Measurements from ENCODE around the gene YPEL2. TPM values are rescaled to one million over a fixed set of nuclear protein-coding genes. Genes with fewer than 3 reads are reported as not detected.

YPEL2 gene
- total and polyA plus RNA-seq, 2 donors (not counting 1 experiment from before 2014, with no cell fraction given), result 4.8 to 7.8 TPM

DNA sequence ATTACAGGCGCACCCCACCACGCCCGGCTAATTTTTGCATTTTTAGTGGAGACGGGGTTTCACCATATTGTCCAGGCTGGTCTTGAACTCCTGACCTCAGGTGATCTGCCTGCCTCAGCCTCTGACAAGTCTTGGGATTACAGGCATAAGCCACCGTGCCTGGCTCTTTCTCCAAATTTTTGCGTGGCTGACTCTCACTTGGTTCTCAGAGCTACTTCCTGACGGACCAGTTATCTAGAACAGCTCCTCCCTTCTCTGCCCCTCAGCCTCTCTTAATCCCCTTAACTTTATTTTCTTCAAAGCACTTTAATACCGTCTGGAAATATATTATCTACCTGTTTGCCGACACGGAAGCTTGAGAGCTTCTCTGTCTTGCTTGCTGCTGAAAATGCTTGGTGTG lies 4.2 kb downstream of the YPEL2 start:
- Histone ChIP-seq H3K9me3 (ENCODE audit: control insufficient read depth, insufficient read depth, low read depth, low read length) (no peaks in the 10 kb centered on the region), H3K4me2 (ENCODE audit: extremely low read depth, insufficient read depth, low read length) (no peak overlapping the region), H3K79me2 (ENCODE audit: control insufficient read depth, insufficient read depth, low read length) (no peaks in the 10 kb centered on the region), H3K36me3 (ENCODE audit: control insufficient read depth, insufficient read depth, low read length) (no peaks in the 10 kb centered on the region), H3K9ac (ENCODE audit: insufficient read depth, low read length) (no peak overlapping the region), H3K27ac (ENCODE audit: insufficient read depth, low read length) (no peak overlapping the region), H3K4me3 (replicated peaks in 1 of 4; ENCODE audit: control extremely low read depth in 1 of 4, insufficient read depth in 1 of 4, low read depth in 3 of 4, low read length in 4 of 4) (no peak overlapping the region), H3K4me1 (ENCODE audit: control insufficient read depth, extremely low read depth, insufficient read depth, low read length) (peaks cover 2% of the 10 kb centered on the region), H4K20me1 (ENCODE audit: control insufficient read depth, extremely low read depth, insufficient read depth, low read length) (no peaks in the 10 kb centered on the region), H3K27me3 (ENCODE audit: control insufficient read depth, insufficient read depth, low read length) (peaks cover 11% of the 10 kb centered on the region), H2AFZ (ENCODE audit: low read length) (no peak overlapping the region)
- no peak for DNase-seq (ENCODE audit: low read depth in 2 of 2)
- TF ChIP-seq EZH2 (IDR thresholded peaks at IDR 0.05; ENCODE audit: low read length, missing control alignments), result no peak
- TF ChIP-seq, protein P1, sequence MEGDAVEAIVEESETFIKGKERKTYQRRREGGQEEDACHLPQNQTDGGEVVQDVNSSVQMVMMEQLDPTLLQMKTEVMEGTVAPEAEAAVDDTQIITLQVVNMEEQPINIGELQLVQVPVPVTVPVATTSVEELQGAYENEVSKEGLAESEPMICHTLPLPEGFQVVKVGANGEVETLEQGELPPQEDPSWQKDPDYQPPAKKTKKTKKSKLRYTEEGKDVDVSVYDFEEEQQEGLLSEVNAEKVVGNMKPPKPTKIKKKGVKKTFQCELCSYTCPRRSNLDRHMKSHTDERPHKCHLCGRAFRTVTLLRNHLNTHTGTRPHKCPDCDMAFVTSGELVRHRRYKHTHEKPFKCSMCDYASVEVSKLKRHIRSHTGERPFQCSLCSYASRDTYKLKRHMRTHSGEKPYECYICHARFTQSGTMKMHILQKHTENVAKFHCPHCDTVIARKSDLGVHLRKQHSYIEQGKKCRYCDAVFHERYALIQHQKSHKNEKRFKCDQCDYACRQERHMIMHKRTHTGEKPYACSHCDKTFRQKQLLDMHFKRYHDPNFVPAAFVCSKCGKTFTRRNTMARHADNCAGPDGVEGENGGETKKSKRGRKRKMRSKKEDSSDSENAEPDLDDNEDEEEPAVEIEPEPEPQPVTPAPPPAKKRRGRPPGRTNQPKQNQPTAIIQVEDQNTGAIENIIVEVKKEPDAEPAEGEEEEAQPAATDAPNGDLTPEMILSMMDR (conservative IDR thresholded peaks at IDR 0.05 in 1 of 2, IDR thresholded peaks at IDR 0.05 in 1 of 2; ENCODE audit: low read depth in 1 of 2, low read length in 2 of 2), result no peak

DNA sequence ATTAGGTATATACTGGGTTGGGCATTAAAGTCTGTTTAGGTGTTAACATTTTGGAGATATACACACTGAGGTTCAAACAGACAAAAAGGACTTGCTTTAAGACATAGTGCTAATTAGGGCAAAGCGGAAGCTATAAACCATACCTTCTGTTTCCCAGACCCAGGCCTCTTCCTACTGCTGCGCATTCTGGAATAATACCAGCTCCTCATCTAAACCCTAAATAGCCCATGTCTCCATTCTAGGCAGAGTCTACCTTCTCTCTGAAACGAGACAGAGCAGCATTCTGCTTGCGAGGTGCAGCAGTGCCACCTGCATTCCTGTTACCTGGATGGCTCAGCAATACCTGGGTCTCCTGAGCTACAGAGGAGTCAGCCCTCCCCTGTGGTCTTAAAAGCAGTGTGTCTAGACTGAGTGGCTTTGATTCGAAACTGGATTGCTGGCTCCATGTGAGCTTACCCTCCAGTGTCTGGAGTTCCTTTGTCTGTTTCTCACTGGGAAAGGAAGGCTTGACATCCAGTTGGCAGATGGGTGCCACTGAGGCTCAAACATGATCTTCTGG lies 6.4 kb downstream of the YPEL2 start:
- TF ChIP-seq, protein P1 (conservative IDR thresholded peaks at IDR 0.05 in 1 of 2, IDR thresholded peaks at IDR 0.05 in 1 of 2; ENCODE audit: low read depth in 1 of 2, low read length in 2 of 2), result no peak
- no peak for TF ChIP-seq EZH2 (IDR thresholded peaks at IDR 0.05; ENCODE audit: low read length, missing control alignments)
- H3K4me3 ChIP-seq (replicated peaks in 1 of 4; ENCODE audit: control extremely low read depth in 1 of 4, insufficient read depth in 1 of 4, low read depth in 3 of 4, low read length in 4 of 4), result no peak overlapping the region
- no peak overlapping the region for H3K4me2 ChIP-seq (ENCODE audit: extremely low read depth, insufficient read depth, low read length)
- H3K27ac ChIP-seq (ENCODE audit: insufficient read depth, low read length), result no peak overlapping the region
- H3K9me3 ChIP-seq (ENCODE audit: control insufficient read depth, insufficient read depth, low read depth, low read length), result no peaks in the 10 kb centered on the region
- H4K20me1 ChIP-seq (ENCODE audit: control insufficient read depth, extremely low read depth, insufficient read depth, low read length), result no peaks in the 10 kb centered on the region
- H3K9ac ChIP-seq (ENCODE audit: insufficient read depth, low read length), result no peak overlapping the region
- no peaks in the 10 kb centered on the region for H3K79me2 ChIP-seq (ENCODE audit: control insufficient read depth, insufficient read depth, low read length)
- no peak overlapping the region for H2AFZ ChIP-seq (ENCODE audit: low read length)
- H3K27me3 ChIP-seq (ENCODE audit: control insufficient read depth, insufficient read depth, low read length), result peaks cover 12% of the 10 kb centered on the region
- no peak for DNase-seq (ENCODE audit: low read depth in 2 of 2)
- no peaks in the 10 kb centered on the region for H3K36me3 ChIP-seq (ENCODE audit: control insufficient read depth, insufficient read depth, low read length)
- H3K4me1 ChIP-seq (ENCODE audit: control insufficient read depth, extremely low read depth, insufficient read depth, low read length), result peaks cover under 1% of the 10 kb centered on the region

DNA sequence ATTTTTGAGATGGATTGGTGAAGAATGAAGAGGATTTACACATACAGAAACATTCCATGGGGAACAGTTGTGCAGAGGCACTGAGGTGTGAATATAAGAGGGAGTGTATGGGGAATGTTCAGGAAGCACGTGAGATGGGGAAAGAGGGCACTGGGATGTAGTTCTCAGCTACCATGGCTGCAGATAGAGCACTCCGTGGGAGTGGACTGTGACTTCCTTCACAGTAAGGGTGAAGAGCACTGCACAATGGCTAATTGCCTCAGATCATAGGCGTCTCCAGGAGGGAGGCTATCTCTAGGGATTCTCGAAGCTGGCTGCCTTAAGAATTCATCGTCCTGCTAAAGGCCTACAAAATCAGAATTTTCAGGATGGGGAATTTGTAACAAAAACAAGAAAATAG lies 7.0 kb downstream of the YPEL2 start:
- Histone ChIP-seq H3K9ac (ENCODE audit: insufficient read depth, low read length) (no peak overlapping the region), H4K20me1 (ENCODE audit: control insufficient read depth, extremely low read depth, insufficient read depth, low read length) (no peaks in the 10 kb centered on the region), H3K27me3 (ENCODE audit: control insufficient read depth, insufficient read depth, low read length) (peaks cover 8% of the 10 kb centered on the region), H3K9me3 (ENCODE audit: control insufficient read depth, insufficient read depth, low read depth, low read length) (no peaks in the 10 kb centered on the region), H3K27ac (ENCODE audit: insufficient read depth, low read length) (no peak overlapping the region), H3K36me3 (ENCODE audit: control insufficient read depth, insufficient read depth, low read length) (no peaks in the 10 kb centered on the region), H3K4me3 (replicated peaks in 1 of 4; ENCODE audit: control extremely low read depth in 1 of 4, insufficient read depth in 1 of 4, low read depth in 3 of 4, low read length in 4 of 4) (no peak overlapping the region), H2AFZ (ENCODE audit: low read length) (no peak overlapping the region), H3K4me2 (ENCODE audit: extremely low read depth, insufficient read depth, low read length) (no peak overlapping the region), H3K79me2 (ENCODE audit: control insufficient read depth, insufficient read depth, low read length) (no peaks in the 10 kb centered on the region), H3K4me1 (ENCODE audit: control insufficient read depth, extremely low read depth, insufficient read depth, low read length) (no peaks in the 10 kb centered on the region)
- DNase-seq (ENCODE audit: low read depth in 2 of 2), result no peak
- TF ChIP-seq EZH2 (IDR thresholded peaks at IDR 0.05; ENCODE audit: low read length, missing control alignments), result no peak
- TF ChIP-seq, protein P1 (conservative IDR thresholded peaks at IDR 0.05 in 1 of 2, IDR thresholded peaks at IDR 0.05 in 1 of 2; ENCODE audit: low read depth in 1 of 2, low read length in 2 of 2), result no peak
